Fibroblast of skin of back (primary cell): ENCODE measurements around the gene LTA4H. TPM values are rescaled to one million over a fixed set of nuclear protein-coding genes. Genes with fewer than 3 reads are reported as not detected.
"Not testable (repeated sequence)": the region's sequence is repeated elsewhere in the genome, so short reads cannot be mapped to it uniquely, and the experiment has no call there.

Experiments used
- DNase-seq: peaks from one replicate; pipeline ENCODE4 v3.0.0-alpha.2; 2013
- polyA plus RNA-seq, 2 experiments: library from polyadenylated mRNA; unstranded; fragments of 120-200 nt; gene quantifications; one replicate each; pipeline ENCODE4 v1.2.1, GENCODE V29; 2013; ENCODE audit not compliant: insufficient read length in 2 of 2

LTA4H gene
- 40.0 TPM for polyA plus RNA-seq (2013, experiment 1 of 2; ENCODE audit: insufficient read length)
- 54.8 TPM for polyA plus RNA-seq (2013, experiment 2 of 2; ENCODE audit: insufficient read length)

DNA sequence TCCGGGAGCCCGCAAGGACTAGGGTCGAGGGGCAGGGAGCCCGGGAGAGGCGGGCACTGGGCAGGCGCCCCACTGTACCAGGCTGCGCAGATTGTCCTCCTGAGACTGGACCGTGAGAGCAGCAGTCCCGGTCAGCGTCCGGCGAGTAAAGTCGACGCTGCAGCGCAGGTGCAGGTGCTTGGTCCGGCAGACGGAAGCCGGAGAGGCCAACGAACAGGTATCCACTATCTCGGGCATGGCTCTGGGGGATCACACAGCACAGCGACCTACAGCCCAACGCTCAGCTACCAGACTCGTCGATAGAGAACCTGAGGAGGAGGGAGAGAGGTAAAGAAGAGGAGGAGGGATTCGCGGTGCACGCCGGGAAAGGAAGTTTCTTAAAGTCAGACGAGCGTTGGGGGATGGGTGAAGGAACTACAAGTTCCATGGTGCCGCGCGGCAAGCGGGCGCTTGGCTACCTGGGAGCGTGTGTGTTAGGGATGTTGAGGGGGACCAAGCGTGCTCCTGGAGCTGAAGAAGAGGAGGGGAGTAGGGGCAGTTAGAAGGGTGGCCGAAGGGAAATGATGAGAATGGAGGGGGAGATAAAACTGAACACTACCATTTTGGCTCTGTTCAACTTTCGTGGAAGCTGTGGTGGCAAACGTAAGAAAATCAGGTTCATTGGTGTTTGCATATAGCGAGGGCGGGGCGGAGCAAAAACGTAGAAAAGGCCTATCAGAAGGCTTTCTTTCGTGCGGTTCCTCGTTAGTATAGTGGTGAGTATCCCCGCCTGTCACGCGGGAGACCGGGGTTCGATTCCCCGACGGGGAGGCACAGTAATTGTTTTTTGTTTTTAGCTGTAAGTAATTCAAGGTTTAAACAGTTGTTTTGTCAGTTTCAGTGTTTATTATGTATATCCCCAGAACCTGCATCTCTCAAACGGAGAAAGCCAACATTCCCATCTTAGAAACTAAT lies at the start of gene LTA4H:
Gene LTA4H, minus strand, starts transcription at position 305 of the 954 bp plus-strand sequence. Its CDS starts 68 bp downstream, at position 237.
- peak; percentile 97 for DNase-seq

DNA sequence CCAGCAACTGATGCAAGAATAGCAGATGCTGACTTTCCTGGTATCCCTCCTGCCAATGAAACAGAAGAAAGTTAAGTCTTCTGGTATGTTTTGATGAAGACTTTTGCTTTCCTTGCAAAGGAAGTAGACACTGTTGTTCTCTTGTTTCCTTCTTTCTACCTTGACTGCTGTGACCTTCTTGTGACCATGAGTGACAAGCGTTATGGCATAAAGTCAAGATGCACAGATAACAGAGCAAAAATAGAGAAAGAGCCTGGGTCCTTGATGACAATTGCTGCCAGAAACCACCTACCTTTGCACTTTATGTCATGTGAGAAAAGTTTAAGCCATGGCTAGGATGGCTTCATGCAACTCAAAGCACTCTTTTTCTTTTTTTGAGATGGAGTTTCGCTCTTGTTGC lies 49.2 kb upstream of the LTA4H start:
- no peak for DNase-seq

GRCh38 chr12:96083020-96083719 lies 47.8 kb upstream of the LTA4H start:
- DNase-seq = peak; percentile 31

DNA sequence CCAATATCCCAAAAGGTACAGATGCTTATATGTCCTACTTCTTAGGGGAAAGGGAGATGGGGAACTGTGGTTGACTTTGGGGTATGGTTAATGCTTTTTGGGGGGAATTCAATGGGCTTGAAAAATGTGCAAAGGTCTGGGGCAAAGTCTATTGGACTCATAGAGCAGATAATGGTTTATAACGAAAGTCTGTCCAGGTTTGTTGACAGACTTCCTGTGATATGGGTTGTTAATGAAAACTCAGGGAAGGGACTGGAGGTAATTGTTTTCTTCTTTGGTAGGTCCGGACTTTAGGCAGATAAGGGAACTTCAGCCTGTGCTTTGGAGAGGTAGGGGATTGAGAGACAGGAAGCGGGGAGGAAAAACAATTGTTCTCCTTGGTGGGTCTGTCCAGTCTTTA lies 46.2 kb upstream of the LTA4H start:
- DNase-seq = no peak

DNA sequence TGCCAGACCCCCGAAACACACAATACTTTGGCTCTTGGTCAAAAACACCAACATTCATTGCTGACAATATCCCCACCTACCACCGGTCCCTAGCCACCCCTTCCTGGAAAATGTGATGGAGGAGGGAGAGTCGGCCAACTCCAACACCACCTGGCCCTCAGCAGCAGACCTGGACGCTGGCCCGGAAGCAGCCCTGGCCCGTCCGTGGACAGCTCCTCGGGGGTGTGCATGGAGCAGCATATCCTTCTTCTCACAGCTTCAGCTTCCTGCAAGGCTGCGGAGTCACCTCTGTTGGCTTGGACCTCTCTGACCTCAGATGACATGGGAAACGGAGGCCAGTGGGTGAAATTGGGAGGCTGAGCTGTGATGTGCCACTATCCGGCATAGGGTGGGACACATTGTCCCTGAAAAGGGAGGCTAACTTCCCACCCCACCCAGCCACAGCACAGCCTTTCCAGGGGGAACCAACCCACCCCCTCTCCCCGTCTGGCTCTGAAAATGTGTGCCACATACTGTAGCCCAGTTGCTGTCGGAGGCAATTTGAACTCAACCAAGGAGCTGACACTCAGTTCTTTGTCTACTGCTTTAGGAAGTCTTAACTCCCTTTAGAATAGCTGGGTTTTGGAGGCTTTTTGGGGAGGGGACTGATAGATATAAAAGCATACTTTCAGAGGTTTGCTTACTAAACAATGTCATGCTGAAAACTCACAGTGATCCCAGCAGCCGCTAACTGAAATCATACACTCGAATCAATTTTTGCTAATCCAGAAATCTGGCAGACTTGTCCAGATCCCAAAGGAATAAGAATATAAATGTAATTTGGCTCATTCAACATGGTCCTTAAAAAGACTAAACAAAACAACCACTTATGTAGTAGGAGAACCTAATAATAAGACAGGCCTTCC lies 43.1 kb upstream of the LTA4H start:
- no peak for DNase-seq

DNA sequence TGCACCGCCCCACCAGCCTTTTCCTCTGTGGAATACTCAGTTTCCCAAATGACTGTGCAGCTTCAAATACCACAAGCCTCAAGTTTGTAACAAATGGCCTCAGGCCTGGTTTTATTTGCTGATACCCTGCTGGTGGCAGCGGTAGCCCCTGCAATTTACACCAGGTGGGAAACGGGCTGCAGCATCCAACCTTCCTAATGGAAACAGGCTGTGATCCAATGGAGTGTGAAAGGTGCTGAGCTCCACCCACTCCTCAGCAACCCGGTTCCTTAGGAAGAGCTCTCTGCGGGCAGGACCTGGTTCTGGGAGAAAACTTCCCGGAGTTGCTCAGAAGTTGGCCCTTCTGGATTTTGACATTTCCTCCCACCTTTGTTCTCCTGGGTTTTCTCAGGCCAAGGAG lies 41.7 kb upstream of the LTA4H start:
- DNase-seq = no peak

DNA sequence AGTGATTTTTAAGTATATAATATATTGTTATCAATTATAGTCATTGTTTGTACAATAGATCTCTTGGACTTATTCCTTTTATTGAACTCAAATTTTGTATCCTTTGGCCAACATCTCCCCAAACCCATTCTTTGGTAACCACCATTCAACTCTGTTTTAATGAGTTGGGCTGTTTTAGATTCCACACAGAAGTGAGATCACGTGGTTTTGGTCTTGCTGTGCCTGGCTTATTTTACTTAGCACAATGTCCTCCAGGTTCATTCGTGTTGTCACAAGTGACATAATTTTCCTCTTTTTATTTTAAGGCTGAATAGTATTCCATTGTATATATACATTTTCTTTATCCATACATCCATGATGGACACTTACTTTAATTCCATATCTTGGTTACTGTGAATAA lies 40.2 kb upstream of the LTA4H start:
- DNase-seq = no peak

- no peak for DNase-seq
Measured at GRCh38 chr12:96073346-96074330, 38.3 kb upstream of the LTA4H start.

DNA sequence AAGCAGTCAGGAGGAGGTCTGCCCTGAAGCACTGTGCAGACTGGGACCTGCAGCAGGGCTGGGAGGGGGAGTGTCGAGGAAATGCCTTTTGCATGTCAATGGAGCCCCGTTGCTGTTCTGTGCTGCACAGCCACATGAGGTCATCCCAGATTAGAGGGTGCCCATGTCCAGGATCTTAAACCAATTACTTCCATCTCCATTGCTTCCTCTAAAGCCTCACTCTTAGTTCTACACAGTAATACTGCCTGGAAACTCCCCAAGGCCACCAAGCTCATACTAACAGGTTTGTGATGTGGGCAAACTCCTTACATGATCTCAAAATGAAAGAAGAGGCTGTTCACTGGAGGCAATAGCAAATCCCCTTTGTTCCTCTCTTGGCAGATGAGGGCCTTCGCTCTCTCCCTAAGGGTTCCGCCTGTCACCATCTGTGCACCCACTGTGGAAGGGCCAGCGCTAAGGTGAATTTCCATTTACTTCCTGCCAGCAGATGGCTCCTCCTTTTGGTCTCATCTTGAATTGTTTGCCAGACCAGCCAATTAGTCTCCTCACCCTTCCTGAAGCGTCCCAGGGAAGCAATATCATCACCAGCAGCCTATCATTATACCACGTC lies 35.4 kb upstream of the LTA4H start:
- DNase-seq = peak; percentile 15

DNA sequence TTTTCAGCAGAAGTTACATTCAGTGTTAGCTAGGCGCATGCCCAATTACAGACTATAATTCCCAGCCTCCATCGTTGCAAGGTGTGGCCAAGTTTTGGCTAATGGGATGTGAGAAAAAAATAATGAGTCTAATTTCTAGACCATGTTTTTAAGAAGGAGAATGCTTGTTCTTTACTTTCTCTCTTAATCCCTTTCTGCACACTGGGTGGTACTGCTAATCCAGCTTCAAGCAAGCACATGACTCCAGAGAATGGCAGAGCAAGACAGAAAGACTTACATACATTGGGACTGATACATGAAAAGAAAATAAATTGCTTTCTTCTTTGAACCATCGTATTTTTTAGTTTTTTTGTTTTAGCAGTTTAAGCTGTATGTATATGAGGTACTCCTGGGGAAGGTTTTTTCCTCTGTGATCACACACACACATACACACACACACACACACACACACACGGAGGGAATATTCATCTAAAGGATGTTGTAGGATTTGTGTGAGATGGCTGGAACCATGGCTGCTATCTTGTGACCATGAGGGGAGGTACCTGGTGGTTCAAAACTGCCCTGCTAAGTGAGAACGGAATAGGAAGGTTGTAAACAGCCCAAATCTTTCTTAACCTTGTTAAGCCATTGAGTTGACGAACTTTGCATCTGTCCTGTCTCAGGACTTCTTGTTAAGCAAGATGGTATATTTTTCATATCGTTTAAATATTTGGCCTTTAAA lies 34.3 kb upstream of the LTA4H start:
- no peak for DNase-seq

DNA sequence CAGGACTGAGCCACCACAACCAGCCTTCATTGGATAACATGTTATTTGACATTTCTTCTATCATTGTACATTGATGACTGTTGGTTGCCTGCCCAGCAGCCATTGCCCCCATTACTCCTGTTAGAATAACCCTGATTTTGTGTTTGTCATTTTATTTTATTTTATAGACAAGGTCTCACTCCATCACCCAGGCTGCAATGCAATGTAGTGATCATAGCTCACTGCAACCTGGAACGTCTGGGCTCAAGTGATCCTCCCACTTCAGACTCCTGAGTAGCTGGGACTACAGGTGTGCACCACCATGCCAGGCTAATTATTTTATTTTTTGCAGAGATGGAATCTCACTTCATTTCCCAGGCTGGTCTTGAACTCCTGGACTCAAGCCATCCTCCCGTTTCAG lies 33.2 kb upstream of the LTA4H start:
- no peak for DNase-seq

GRCh38 chr12:96068111-96068510 lies 32.7 kb upstream of the LTA4H start:
- DNase-seq = no peak

DNA sequence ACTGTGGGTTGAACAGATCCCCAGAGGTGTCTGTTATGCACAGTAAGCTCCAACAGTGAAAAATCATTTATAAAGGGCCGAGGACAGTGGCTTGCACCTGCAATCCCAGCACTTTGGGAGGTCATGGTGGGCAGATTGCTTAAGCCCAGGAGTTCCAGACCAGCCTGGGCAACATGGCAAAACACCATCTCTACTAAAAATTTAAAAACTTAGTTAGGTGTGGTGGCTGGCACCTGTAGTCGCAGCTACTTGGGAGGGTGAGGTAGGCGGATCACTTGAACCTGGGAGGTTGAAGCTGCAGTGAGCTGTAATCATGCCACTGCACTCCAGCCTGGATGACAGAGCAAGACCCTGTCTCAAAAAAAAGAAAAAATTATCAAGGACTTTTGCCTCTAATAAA lies 30.4 kb upstream of the LTA4H start:
- not testable (repeated sequence) for DNase-seq

- DNase-seq = no peak
Measured at GRCh38 chr12:96064966-96065365, 29.6 kb upstream of the LTA4H start.

GRCh38 chr12:96064271-96064670 lies 28.9 kb upstream of the LTA4H start:
- DNase-seq = no peak

- DNase-seq = peak; percentile 36
Measured at GRCh38 chr12:96063046-96063445, 27.7 kb upstream of the LTA4H start.

GRCh38 chr12:96061864-96062453 lies 26.6 kb upstream of the LTA4H start:
- peak; percentile 76 for DNase-seq

- DNase-seq = no peak
Measured at GRCh38 chr12:96061323-96061722, 25.9 kb upstream of the LTA4H start.

- DNase-seq = no peak
Measured at GRCh38 chr12:96060041-96060440, 24.7 kb upstream of the LTA4H start.
